Measurements from ENCODE around the gene ADARB2. TPM values are rescaled to one million over a fixed set of nuclear protein-coding genes. Genes with fewer than 3 reads are reported as not detected.

The ADARB2 gene
- total RNA-seq, 1 donor from 2014 or later, result not detected

GRCh38 chr10:1499359-1499957, 237.9 kb downstream of the ADARB2 start:
- no peak for DNase-seq (ENCODE audit: low spot score)

DNA sequence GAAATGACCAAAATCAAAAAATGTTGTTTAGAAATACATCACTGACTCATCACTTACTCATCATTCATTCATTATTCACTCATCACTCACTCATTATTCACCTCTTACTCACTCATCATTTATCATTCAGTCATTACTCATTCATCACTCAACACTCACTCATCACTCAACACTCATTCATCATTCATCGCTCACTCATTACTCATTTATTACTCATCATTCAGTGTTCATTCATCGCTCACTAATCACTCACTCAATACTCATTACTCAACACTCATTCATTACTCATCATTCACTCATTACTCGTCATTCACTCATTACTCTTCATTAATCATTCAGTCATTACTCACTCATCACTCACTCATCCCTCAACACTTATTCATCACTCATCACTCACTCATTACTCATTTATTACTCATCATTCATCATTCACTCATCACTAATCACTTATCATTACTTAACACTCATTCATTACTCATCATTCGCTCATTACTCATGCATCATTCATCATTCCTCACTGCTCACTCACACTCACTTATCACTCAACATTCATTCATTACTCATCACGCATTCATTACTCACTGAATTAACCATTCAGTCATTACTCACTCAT, 238.5 kb downstream of the ADARB2 start:
- no peak for DNase-seq (ENCODE audit: low spot score)

DNA sequence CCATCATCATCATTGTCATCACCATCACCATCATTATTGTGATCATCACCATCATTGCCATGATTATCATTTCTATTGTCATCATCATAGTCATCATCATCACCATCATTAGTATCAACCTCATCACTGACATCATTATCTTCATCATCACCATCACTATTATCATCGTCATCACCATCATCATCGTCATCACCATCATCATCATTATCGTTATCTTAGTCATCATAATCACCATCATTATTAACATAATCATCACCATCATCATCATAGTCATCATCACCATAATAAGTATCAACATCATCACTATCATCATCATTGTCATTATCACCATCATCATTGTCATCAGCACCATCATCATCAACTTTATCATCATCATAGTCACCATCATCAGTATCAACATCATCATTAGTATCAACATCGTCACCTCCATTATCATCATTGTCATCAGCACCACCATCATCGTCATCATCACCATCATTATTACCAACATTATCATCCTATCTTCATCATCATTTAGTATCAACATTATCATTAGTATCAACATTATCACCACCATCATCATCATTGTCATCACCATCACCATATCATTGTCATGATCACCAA, 241.3 kb downstream of the ADARB2 start:
- no peak for DNase-seq (ENCODE audit: low spot score)

DNA sequence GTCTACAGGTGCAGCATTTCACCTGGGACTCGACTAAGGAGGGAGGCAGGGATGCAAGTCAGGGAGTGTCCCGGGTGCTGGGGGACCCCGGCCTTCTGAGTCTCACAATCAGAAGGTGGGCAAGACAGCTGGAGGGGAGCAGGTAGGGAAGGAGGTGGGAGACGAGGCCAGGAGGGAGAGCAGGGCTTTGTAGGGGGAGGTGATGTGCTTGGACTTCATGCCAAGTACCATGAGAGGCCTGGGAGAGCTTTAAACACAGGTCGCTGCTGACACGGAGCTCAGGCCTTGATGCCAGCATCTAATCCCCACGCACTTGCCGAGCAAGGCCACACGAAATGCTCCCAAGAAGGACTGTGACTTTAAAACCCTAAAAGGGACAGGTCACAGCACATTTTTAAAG, 244.7 kb downstream of the ADARB2 start:
- DNase-seq (ENCODE audit: low spot score), result no peak

GRCh38 chr10:1491901-1492300, 245.4 kb downstream of the ADARB2 start:
- DNase-seq (ENCODE audit: low spot score), result no peak

DNA sequence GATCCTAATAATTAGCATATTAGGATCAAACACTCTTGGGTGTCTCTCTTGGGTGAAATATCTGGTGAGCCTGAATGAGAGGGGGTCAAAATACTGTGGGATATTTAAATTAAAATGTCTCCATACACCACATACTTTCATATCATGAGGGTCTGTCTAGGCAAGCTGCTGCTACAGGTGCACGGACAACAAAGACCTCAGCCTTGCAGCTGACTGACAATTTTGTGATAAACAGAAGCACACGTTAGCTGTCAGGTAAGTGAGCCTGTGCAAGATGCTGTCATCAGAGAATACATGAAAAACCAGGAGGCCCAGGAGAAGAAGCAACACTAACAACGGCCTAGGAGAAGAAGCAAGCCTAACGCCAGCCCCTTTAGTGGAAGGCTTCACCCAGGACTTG, 247.5 kb downstream of the ADARB2 start:
- DNase-seq (ENCODE audit: low spot score), result no peak

- no peak for DNase-seq (ENCODE audit: low spot score)
Observed at GRCh38 chr10:1488970-1489548, 248.3 kb downstream of the ADARB2 start.

DNA sequence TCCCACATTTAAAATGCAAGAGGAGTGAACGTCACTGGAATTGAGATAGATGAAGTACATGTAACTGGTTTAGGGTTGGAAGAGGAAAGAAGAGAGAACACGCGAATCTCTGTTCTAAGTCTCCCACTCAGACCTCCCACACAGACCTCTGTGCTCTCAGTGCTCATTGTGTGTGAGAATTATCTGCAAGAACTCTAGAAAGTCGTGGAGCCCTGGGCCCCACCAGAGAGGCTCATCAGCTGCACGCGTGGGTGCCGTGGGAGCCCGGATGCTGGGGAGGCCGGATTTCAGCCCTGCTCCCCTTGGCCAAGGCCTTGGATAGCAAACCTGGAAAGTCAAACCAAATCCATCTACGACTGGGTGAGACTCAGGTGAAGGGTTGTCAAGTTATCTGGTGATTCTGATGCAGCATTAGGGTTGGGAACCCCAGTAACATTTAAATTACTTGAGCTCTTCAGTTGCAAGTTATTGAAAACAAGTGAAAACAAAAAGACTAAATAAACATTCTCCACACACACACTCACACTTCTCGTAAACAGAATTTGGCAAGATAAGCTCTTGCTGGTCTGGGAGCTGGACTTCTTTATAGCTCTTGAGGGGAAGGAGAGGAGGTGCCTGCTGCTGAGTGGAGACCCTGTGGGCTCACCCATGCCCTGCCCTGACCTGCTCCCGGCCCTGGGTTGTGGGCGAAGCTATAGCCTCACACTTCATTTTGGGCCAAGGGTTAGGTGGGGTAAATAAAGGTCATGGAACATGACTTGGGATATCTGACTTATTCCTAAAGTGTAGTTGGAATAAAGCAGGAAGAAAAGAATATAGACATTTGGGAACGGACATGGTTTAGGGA, 250.3 kb downstream of the ADARB2 start:
- no peak for DNase-seq (ENCODE audit: low spot score)

DNA sequence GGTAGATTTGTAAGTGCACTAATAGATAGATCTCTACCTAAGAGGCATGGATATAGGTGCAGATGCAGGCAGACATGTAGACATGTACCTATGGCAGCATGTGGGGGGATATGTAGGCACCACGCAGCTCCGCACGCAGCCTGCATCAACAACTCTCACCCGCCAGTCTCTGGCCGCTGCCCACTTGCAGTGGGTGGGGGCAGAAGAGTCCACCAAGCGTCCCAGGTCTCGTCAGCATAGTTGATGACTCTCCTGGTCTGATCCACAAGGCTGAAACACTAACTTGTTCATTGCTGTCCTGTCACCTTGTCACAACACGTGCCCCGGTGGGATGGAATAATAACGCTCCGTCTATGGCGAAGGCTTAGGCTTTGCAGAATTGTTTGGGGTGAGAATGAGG, 252.0 kb downstream of the ADARB2 start:
- no peak for DNase-seq (ENCODE audit: low spot score)

- no peak for DNase-seq (ENCODE audit: low spot score)
Observed at GRCh38 chr10:1483826-1484225, 253.5 kb downstream of the ADARB2 start.

DNA sequence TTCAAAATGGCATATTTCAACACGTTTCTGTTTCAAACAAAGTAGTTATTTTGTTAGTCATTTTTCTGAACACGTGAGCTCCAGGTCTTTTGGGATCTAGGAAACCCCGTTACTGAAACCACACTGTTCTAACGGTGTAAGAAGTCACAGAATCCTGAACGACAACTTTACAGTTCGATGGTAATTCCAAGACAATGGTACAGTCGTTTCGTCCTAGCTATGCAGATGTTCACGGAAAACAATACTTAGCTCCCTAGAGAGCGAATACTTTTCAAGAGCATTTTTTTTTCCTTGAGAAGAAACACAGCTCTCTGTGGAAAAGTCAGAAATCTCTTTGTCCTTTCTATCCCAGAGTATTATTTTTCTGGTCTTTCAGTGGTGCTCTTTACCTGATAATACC, 254.1 kb downstream of the ADARB2 start:
- no peak for DNase-seq (ENCODE audit: low spot score)

- DNase-seq (ENCODE audit: low spot score), result no peak
Observed at GRCh38 chr10:1477578-1477977, 259.7 kb downstream of the ADARB2 start.

- DNase-seq (ENCODE audit: low spot score), result no peak
Observed at GRCh38 chr10:1476455-1476803, 260.9 kb downstream of the ADARB2 start.

GRCh38 chr10:1475771-1476454, 261.4 kb downstream of the ADARB2 start:
- DNase-seq (ENCODE audit: low spot score), result no peak

DNA sequence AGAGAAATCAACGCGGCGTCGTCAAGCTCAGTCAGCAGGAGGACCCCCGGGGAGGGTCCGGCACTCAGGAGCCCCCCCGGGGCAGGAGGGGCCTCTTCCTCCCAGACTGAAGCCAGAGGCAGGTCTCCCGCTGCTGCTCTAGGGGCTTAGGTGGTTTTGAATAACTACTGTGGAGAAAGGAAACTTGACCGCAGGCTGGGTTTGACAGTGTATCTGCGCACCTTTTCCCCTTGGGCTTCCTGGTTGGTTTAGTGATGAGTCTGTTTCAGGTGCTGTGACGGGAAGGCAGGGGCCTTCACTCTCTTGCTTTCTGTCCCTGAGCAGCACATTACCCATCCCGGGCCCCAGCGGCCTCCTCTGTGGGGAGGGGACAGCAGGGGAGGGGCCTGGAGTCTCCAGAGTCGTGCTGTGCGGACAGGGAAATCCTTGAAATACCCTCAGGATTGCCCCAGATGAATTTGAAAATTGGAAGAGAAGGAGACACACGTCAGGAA, 262.2 kb downstream of the ADARB2 start:
- no peak for DNase-seq (ENCODE audit: low spot score)

DNA sequence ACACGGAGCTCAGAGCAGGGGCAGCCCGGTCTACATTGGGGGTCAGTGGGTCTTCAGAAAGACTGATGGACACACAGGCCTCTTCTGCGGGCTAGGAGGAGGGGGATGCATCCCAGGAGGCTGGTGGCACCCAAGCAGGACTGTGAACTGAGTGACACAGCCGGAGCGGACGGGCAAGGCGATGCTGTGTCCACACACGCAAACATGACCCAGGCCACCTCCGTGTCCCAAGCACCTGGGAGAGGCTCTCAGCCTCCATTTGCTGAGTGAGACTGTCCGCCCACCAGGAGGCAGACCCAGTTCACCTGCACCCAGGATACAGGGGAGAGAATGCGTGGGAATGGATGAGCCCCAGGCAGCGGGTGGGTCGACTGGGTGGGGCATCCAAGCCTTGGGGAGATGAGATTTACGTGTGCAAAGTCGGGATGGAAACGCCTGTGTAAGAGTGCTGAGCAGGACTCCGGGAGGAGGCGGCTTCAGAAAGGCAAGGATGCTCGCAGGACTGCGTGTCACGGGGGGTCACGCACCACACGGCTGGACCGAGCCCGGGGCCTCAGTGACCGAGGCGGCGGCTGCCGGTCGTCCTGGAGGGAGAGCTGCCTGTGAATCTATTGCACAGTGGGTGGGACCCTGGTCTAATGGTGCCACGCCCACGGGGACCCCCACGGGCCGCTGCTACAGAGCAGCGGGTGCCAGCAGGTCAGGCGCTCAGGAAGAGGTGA, 262.8 kb downstream of the ADARB2 start:
- DNase-seq (ENCODE audit: low spot score), result no peak

DNA sequence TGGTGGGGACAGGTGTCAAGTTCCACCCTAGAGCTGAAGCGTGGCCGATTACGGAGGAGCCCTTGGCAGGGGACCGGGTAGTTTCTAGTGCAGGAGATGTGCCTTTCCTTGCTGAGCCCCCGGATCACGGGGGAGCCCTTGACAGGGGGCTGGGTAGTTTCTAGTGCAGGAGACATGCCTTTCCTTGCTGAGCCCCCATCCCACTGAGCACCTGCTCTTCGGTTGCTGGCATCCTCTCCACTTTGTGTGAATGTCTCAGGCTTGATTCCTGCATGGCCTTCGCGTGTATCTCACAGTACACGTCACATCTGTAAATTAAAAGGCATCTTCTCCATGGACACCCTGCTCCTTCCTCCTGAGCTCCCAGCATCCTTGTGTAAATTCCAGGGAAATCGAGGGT, 263.5 kb downstream of the ADARB2 start:
- DNase-seq (ENCODE audit: low spot score), result no peak

DNA sequence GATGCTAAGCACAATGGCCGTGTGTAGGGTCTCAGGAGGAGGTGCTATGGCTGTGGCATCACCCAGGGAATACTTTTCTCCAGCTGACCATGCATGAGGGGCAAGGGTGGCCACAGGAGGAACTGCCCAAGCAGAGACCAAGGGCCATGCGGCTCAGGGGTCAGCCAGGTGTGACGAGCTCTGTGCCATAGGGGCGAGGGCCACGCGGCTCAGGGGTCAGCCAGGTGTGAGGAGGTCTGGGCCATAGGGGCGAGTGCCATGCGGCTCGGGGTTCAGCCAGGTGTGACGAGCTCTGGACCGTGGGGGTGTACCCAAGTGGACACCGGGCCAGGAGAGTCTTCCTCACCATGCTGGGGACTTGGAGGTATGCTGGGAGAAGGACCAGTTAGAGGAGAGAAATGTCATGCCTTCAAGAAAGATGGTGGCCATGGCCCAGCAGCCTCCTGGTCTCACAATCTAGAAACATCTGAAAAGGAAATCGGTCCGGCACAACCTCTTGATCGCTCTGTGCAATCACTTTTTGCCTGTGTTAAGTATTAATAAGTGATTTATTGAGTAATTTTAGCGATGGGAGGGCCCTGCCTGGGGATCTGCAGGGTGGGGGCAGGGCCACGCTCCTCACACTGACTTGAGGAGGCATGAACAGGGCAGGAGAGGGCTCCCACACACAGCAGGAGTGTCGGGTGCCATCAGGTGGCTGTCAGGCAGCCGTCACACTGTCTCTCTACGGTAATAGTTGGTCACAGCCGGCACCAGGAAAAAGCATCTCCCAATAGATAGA, 265.0 kb downstream of the ADARB2 start:
- DNase-seq (ENCODE audit: low spot score), result no peak

- no peak for DNase-seq (ENCODE audit: low spot score)
Observed at GRCh38 chr10:1468811-1469210, 268.5 kb downstream of the ADARB2 start.

Data from umbilical cord (tissue), 2 donors.